ENCODE data around the gene PALM2AKAP2.

The PALM2AKAP2 gene

DNA sequence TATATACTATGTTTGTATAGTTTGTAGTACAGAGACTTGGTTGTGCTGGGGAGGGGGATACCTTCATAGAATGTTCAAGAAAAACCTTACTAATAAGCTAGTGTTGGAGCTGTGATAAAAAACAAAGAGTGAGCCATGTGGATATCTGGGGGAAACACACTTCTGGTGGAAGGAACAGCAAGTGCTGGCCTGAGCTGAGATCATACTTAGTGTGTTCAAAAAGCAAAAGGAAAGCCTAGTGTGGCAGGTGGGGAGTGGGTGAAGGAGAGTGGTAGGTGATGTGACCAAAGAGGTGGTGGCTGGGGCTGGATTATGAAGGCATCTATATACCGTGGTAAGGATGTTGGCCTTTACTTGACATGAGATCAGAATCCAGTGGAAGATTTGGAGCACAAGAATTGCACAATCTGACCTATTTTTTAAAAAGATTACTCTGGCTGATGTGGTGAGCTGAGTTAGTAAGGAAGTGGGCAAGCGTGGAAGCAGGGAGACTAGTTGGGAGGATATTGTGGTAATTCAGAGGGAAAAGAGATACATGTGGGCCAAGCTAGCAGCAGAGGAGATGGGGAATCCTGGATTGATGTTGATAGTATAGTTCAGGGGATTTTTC lies 26.6 kb downstream of the PALM2AKAP2 start:
- Histone ChIP-seq H3K27ac (ENCODE audit: low read length) (no peak overlapping the region), H3K4me3 (ENCODE audit: low read depth in 1 of 2, low read length in 2 of 2) (no peak overlapping the region), H3K4me1 (ENCODE audit: insufficient read depth, low read length) (no peaks in the 10 kb centered on the region), H3K36me3 (ENCODE audit: insufficient read depth, low read length) (no peaks in the 10 kb centered on the region), H3K27me3 (ENCODE audit: insufficient read depth, low read length, poor library complexity) (peaks cover 3% of the 10 kb centered on the region), H2AFZ (ENCODE audit: low read depth, low read length) (no peak overlapping the region), H3K79me2 (ENCODE audit: insufficient read depth, low read length) (no peaks in the 10 kb centered on the region), H4K20me1 (ENCODE audit: insufficient read depth, low read length) (no peaks in the 10 kb centered on the region), H3K9me3 (ENCODE audit: insufficient read depth, low read length, severe bottlenecking) (no peaks in the 10 kb centered on the region), H3K4me2 (ENCODE audit: insufficient read depth, low read length) (no peak overlapping the region), H3K9ac (ENCODE audit: low read depth, low read length) (no peak overlapping the region)
- ATAC-seq (ENCODE audit: insufficient read depth, low read depth) (no peak), DNase-seq (no peak)
- no peak for TF ChIP-seq EZH2 (IDR thresholded peaks at IDR 0.05; ENCODE audit: borderline replicate concordance, low read depth, low read length, severe bottlenecking)
- no peak for TF ChIP-seq CTCF (IDR thresholded peaks at IDR 0.05; ENCODE audit: borderline replicate concordance, extremely low read depth, low read length, poor library complexity, severe bottlenecking)

- Histone ChIP-seq H3K9ac (ENCODE audit: low read depth, low read length) (no peak overlapping the region), H3K79me2 (ENCODE audit: insufficient read depth, low read length) (no peaks in the 10 kb centered on the region), H3K27ac (ENCODE audit: low read length) (no peak overlapping the region), H3K4me2 (ENCODE audit: insufficient read depth, low read length) (no peak overlapping the region), H4K20me1 (ENCODE audit: insufficient read depth, low read length) (no peaks in the 10 kb centered on the region), H3K36me3 (ENCODE audit: insufficient read depth, low read length) (no peaks in the 10 kb centered on the region), H3K4me1 (ENCODE audit: insufficient read depth, low read length) (no peaks in the 10 kb centered on the region), H2AFZ (ENCODE audit: low read depth, low read length) (no peak overlapping the region), H3K27me3 (ENCODE audit: insufficient read depth, low read length, poor library complexity) (no peaks in the 10 kb centered on the region), H3K4me3 (ENCODE audit: low read depth in 1 of 2, low read length in 2 of 2) (no peak overlapping the region), H3K9me3 (ENCODE audit: insufficient read depth, low read length, severe bottlenecking) (no peaks in the 10 kb centered on the region)
- ATAC-seq (ENCODE audit: insufficient read depth, low read depth): no peak
- no peak for DNase-seq
- TF ChIP-seq CTCF (IDR thresholded peaks at IDR 0.05; ENCODE audit: borderline replicate concordance, extremely low read depth, low read length, poor library complexity, severe bottlenecking): no peak
- TF ChIP-seq EZH2 (IDR thresholded peaks at IDR 0.05; ENCODE audit: borderline replicate concordance, low read depth, low read length, severe bottlenecking): no peak
Measured at GRCh38 chr9:109811876-109812275, 31.9 kb downstream of the PALM2AKAP2 start.

- Histone ChIP-seq H3K27ac (ENCODE audit: low read length) (no peak overlapping the region), H3K27me3 (ENCODE audit: insufficient read depth, low read length, poor library complexity) (no peaks in the 10 kb centered on the region), H4K20me1 (ENCODE audit: insufficient read depth, low read length) (no peaks in the 10 kb centered on the region), H3K4me1 (ENCODE audit: insufficient read depth, low read length) (no peaks in the 10 kb centered on the region), H3K4me3 (ENCODE audit: low read depth in 1 of 2, low read length in 2 of 2) (no peak overlapping the region), H3K36me3 (ENCODE audit: insufficient read depth, low read length) (no peaks in the 10 kb centered on the region), H3K4me2 (ENCODE audit: insufficient read depth, low read length) (no peak overlapping the region), H2AFZ (ENCODE audit: low read depth, low read length) (no peak overlapping the region), H3K9me3 (ENCODE audit: insufficient read depth, low read length, severe bottlenecking) (no peaks in the 10 kb centered on the region), H3K79me2 (ENCODE audit: insufficient read depth, low read length) (no peaks in the 10 kb centered on the region), H3K9ac (ENCODE audit: low read depth, low read length) (no peak overlapping the region)
- ATAC-seq (ENCODE audit: insufficient read depth, low read depth): no peak
- TF ChIP-seq CTCF (IDR thresholded peaks at IDR 0.05; ENCODE audit: borderline replicate concordance, extremely low read depth, low read length, poor library complexity, severe bottlenecking): no peak
- no peak for TF ChIP-seq EZH2 (IDR thresholded peaks at IDR 0.05; ENCODE audit: borderline replicate concordance, low read depth, low read length, severe bottlenecking)
- no peak for DNase-seq
Measured at GRCh38 chr9:109812331-109812730, 32.3 kb downstream of the PALM2AKAP2 start.
